MCF 10A (cell line): Measurements from ENCODE around the gene PKP2. TPM values are rescaled to one million over a fixed set of nuclear protein-coding genes. Genes with fewer than 3 reads are reported as not detected.
A peak's percentile ranks its signal among the peaks of the same experiment; 100 is the strongest.

ENCODE experiments used
- BruUV-seq: library from RNA; stranded (reverse); fragments of 400-500 nt; replicated peaks from 2 replicates; lab custom pipeline; 2021; lab: Mats Ljungman, UMichigan
- CTCF ChIA-PET: fragments of 300-600 bp; sonication (Branson Sonifier 250); formaldehyde crosslinking; extraction: SDS; loops from one replicate; lab custom pipeline; 2021; ENCODE audit warnings: antibody characterized with exemption, inconsistent platforms; lab: Yijun Ruan, JAX
- POLR2A ChIA-PET: fragments of 300-600, 350-650 bp; sonication (Branson Sonifier 250); formaldehyde crosslinking; extraction: SDS; loops from one replicate; lab custom pipeline; 2020; ENCODE audit warnings: antibody characterized with exemption, inconsistent platforms; lab: Yijun Ruan, JAX
- DNase-seq: peaks from one replicate; pipeline ENCODE4 v3.0.0-alpha.2; 2018; ENCODE audit not compliant: unreplicated experiment
- H3K27ac Mint-ChIP-seq: one replicate; pipeline ENCODE4 v1.8.0; 2022; ENCODE audit warnings: mild to moderate bottlenecking, low read depth, mixed read lengths; ENCODE audit not compliant: unreplicated experiment
- H3K27me3 Mint-ChIP-seq: one replicate; pipeline ENCODE4 v1.8.0; 2022; ENCODE audit warnings: mixed read lengths; ENCODE audit not compliant: insufficient read depth, unreplicated experiment
- H3K36me3 Mint-ChIP-seq: one replicate; pipeline ENCODE4 v1.8.0; 2022; ENCODE audit warnings: mild to moderate bottlenecking, moderate library complexity, mixed read lengths; ENCODE audit not compliant: insufficient read depth, unreplicated experiment
- H3K4me1 Mint-ChIP-seq: one replicate; pipeline ENCODE4 v1.8.0; 2022; ENCODE audit warnings: mixed read lengths; ENCODE audit not compliant: insufficient read depth, unreplicated experiment
- H3K4me3 Mint-ChIP-seq: one replicate; pipeline ENCODE4 v1.8.0; 2022; ENCODE audit warnings: mild to moderate bottlenecking, moderate library complexity, mixed read lengths; ENCODE audit not compliant: unreplicated experiment
- H3K9me3 Mint-ChIP-seq: one replicate; pipeline ENCODE4 v1.8.0; 2022; ENCODE audit warnings: mixed read lengths; ENCODE audit not compliant: unreplicated experiment
- CTCF ChIP-seq: fragments of 200-600 bp; IDR thresholded peaks from one replicate; pipeline ENCODE4 v1.8.0; 2022; ENCODE audit warnings: antibody characterized with exemption, mild to moderate bottlenecking; ENCODE audit not compliant: unreplicated experiment
- intact Hi-C: fragments of 100-400 bp; cut with micrococcal nuclease; formaldehyde crosslinking; loops from 2 replicates; pipeline ENCODE4 v1.14.1; 2022
- total RNA-seq: library from RNA; stranded (reverse); gene quantifications from 2 replicates; pipeline ENCODE4 v1.2.3, GENCODE V29; 2022

Gene PKP2
- total RNA-seq, 1 experiment from 2014 or later, result 88.0 TPM

- no peak overlapping the region for H3K27ac Mint-ChIP-seq
- ChIA-PET POLR2A (interaction anchor here (1.3 kb wide), 1 partner anchor 157 kb away, joined by 5 read pairs; no protein-coding TSS in a partner anchor), CTCF (interaction anchor here (1.1 to 1.4 kb wide), 2 partner anchors 156 to 1258 kb away, joined by 3 to 4 read pairs; no protein-coding TSS in a partner anchor)
- H3K9me3 Mint-ChIP-seq, result no peaks in the 10 kb centered on the region
- intact Hi-C loops, result no loop called here
- no TSS peak for BruUV-seq
- H3K36me3 Mint-ChIP-seq, result no peaks in the 10 kb centered on the region
- no peak overlapping the region for H3K4me3 Mint-ChIP-seq
- DNase-seq, result no peak
- no peak for TF ChIP-seq CTCF
- H3K4me1 Mint-ChIP-seq, result peaks cover 10% of the 10 kb centered on the region
- no peaks in the 10 kb centered on the region for H3K27me3 Mint-ChIP-seq
Observed at GRCh38 chr12:32761716-32762115, 134.9 kb downstream of the PKP2 start.

DNA sequence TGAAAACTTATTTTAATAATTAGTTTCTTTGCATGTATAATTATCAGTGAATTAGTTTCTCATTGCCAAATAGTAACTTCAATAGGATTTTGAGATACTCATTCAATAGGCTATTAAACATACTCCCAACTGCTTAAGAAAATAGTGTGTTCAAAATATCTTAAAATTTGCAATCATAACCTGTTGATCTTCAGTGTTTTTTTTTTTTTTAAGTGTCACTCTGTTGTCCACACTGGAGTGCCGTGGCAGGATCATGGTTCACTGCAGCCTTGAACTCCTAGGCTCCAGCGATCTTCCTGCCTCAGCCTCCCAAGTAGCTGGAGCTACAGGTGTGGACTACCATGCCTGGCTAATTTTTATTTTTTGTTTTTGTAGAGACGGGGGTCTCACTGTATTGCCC, 139.4 kb downstream of the PKP2 start:
- ChIA-PET POLR2A (interaction anchor here (0.8 to 3.5 kb wide), 3 partner anchors 137 to 190 kb away, joined by 3 to 54 read pairs (median 27); partner anchors contain the start of gene PKP2), CTCF (interaction anchor here (0.6 to 5.7 kb wide), 13 partner anchors 12 to 1264 kb away, joined by 3 to 60 read pairs (median 9); partner anchors contain the start of genes ALG10 and PKP2)
- no peak for TF ChIP-seq CTCF
- Mint-ChIP-seq H3K4me3 (no peak overlapping the region), H3K9me3 (no peaks in the 10 kb centered on the region), H3K36me3 (peaks cover 14% of the 10 kb centered on the region), H3K27ac (no peak overlapping the region), H3K27me3 (no peaks in the 10 kb centered on the region), H3K4me1 (peaks cover 22% of the 10 kb centered on the region)
- DNase-seq, result no peak
- intact Hi-C loops, result loop anchor here (5.0 to 10.0 kb wide), 2 partner anchors 830 to 1102 kb away; partner anchors contain the start of gene ETFBKMT
- BruUV-seq, result no TSS peak

- H3K27me3 Mint-ChIP-seq, result no peaks in the 10 kb centered on the region
- H3K4me3 Mint-ChIP-seq, result peak overlapping the region; percentile 86
- ChIA-PET POLR2A (interaction anchor here (0.6 to 3.5 kb wide), 15 partner anchors 12 to 1266 kb away, joined by 3 to 54 read pairs (median 8); partner anchors contain the start of genes ALG10 and PKP2), CTCF (interaction anchor here (0.6 to 5.7 kb wide), 33 partner anchors 12 to 1464 kb away, joined by 3 to 60 read pairs (median 6); partner anchors contain the start of genes ALG10 and PKP2)
- intact Hi-C loops, result loop anchor here (1.0 to 10.0 kb wide), 5 partner anchors 163 to 1266 kb away; partner anchors contain the start of genes ALG10 and ETFBKMT
- peak overlapping the region; percentile 90 for H3K27ac Mint-ChIP-seq
- DNase-seq, result no peak
- no peaks in the 10 kb centered on the region for H3K9me3 Mint-ChIP-seq
- no TSS peak for BruUV-seq
- H3K4me1 Mint-ChIP-seq, result peaks cover 17% of the 10 kb centered on the region
- H3K36me3 Mint-ChIP-seq, result peaks cover 20% of the 10 kb centered on the region
- TF ChIP-seq CTCF, result no peak
Observed at GRCh38 chr12:32756476-32757066, 140.0 kb downstream of the PKP2 start.
